CD4-positive, alpha-beta T cell (primary cell): ENCODE data around the gene SLC7A5. TPM values are rescaled to one million over a fixed set of nuclear protein-coding genes. Genes with fewer than 3 reads are reported as not detected.

Source experiments
- ATAC-seq: fragments of 200-7000 bp; cut with Tn5 transposase; one replicate; pipeline ENCODE4 v1.10.0; 2022; ENCODE audit warnings: mild to moderate bottlenecking; ENCODE audit not compliant: poor library complexity
- CTCF ChIA-PET: fragments of 350-600 bp; sonication (Branson Sonifier 250); formaldehyde crosslinking; loops from one replicate; lab custom pipeline; 2021; ENCODE audit warnings: antibody characterized with exemption, inconsistent platforms; lab: Charles Lee
- POLR2A ChIA-PET: fragments of 350-600 bp; sonication (Branson Sonifier 250); formaldehyde crosslinking; loops from one replicate; lab custom pipeline; 2021; ENCODE audit warnings: antibody characterized with exemption, inconsistent platforms; lab: Charles Lee
- DNase-seq, 14 experiments: peaks; one replicate each; pipeline ENCODE4 v3.0.0-alpha.2; 2013 to 2020; ENCODE audit warnings: mixed read lengths in 2 of 14
- H3K27ac ChIP-seq, 2 donors: one replicate each; pipeline versions ENCODE4 v1.5.1 to v1.7.0; 2013; ENCODE audit warnings: low read length in 2 of 2, low read depth in 1 of 2, mild to moderate bottlenecking in 1 of 2
- H3K27me3 ChIP-seq, 2 experiments: 1 replicate in 1 of 2; 2 replicates in 1 of 2; pipeline versions ENCODE4 v1.6.1 to v1.7.0; 2013; ENCODE audit warnings: low read length in 2 of 2, control low read depth in 1 of 2, mild to moderate bottlenecking in 1 of 2, moderate library complexity in 1 of 2; ENCODE audit not compliant: insufficient read depth in 2 of 2, control insufficient read depth in 1 of 2
- H3K36me3 ChIP-seq: one replicate; pipeline ENCODE4 v1.6.1; 2013; ENCODE audit warnings: low read length, control low read depth; ENCODE audit not compliant: insufficient read depth
- H3K4me1 ChIP-seq: one replicate; pipeline ENCODE4 v1.6.1; 2013; ENCODE audit warnings: low read length, control low read depth; ENCODE audit not compliant: insufficient read depth
- H3K4me3 ChIP-seq: one replicate; pipeline ENCODE4 v1.5.1; 2013; ENCODE audit warnings: mild to moderate bottlenecking, low read length, moderate library complexity
- H3K9me3 ChIP-seq, 2 experiments: 1 replicate in 1 of 2; 2 replicates in 1 of 2; pipeline versions ENCODE4 v1.6.1 to v1.7.0; 2013; ENCODE audit warnings: low read length in 2 of 2, mild to moderate bottlenecking in 2 of 2, control low read depth in 1 of 2, moderate library complexity in 1 of 2; ENCODE audit not compliant: control insufficient read depth in 1 of 2, insufficient read depth in 1 of 2
- H3K27ac Mint-ChIP-seq: one replicate; pipeline ENCODE4 v1.8.0; 2020; ENCODE audit warnings: mixed read lengths
- H3K27me3 Mint-ChIP-seq: one replicate; pipeline ENCODE4 v1.8.0; 2021; ENCODE audit warnings: mixed read lengths
- H3K36me3 Mint-ChIP-seq: one replicate; pipeline ENCODE4 v1.8.0; 2021; ENCODE audit warnings: low read depth, mixed read lengths
- H3K4me1 Mint-ChIP-seq: one replicate; pipeline ENCODE4 v1.8.0; 2021; ENCODE audit warnings: low read depth, mixed read lengths
- H3K4me3 Mint-ChIP-seq: one replicate; pipeline ENCODE4 v1.8.0; 2020; ENCODE audit warnings: mild to moderate bottlenecking, mixed read lengths
- H3K9me3 Mint-ChIP-seq: one replicate; pipeline ENCODE4 v1.8.0; 2020; ENCODE audit warnings: mixed read lengths
- intact Hi-C, 2 experiments: fragments of 100-400 bp; cut with DNase I in 1 of 2; cut with micrococcal nuclease in 1 of 2; formaldehyde crosslinking; loops; one replicate each; pipeline versions ENCODE4 v1.15.1 to v1.9.0; 2023 to 2025; cut with DNase I, micrococcal nuclease
- total RNA-seq, 174 experiments: library from RNA in 2 of 174; stranded (reverse) in 2 of 174; gene quantifications; one replicate each; pipeline ENCODE4 v1.2.3 and lab custom pipeline; 2021 to 2026
- TF ChIP-seq, protein P1 (sequence below): fragments of 200-600 bp; IDR thresholded peaks from one replicate; pipeline ENCODE4 v1.8.0; 2022; ENCODE audit warnings: antibody characterized with exemption, mild to moderate bottlenecking

Gene SLC7A5
- total RNA-seq, 2 experiments from 2014 or later, result 80.3 to 85.3 TPM

DNA sequence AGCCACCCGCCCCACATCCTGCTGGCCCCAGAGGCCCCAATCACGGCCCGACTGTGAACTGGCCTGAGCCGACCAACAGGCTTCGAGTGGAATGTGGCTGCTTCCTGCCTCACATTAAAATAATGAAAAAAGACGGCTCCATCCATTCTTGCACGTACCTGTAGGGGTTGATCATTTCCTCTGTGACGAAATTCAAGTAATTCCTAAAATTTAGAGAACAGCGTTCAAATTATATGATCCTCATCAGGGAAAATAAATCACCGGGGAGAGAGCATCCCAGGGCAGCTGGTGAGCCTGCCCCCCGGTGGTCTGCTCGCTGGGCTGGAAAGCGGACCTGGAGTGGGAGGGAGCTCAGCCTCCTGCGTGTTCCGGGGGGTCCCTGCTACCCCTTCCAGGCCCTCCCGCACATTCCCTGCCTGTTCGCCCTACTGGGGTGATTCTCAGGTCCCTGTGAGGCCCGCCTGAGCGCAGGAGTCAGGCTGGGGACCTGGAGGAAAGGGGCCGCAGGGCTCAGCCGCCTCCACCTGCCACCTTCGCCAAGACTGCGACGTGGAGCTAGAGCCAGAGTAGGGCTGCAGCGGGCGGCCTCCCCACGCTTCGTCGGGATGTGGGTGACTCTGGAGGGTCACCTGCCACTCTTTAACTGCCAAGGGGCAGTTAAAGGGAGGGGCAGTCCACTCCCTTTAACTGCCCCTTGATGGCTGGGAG, 28.9 kb downstream of the SLC7A5 start:
- no peak for DNase-seq
- Mint-ChIP-seq H3K36me3 (peaks cover 22% of the 10 kb centered on the region), H3K27ac (no peak overlapping the region), H3K4me1 (peaks cover 6% of the 10 kb centered on the region), H3K4me3 (no peak overlapping the region), H3K9me3 (no peaks in the 10 kb centered on the region), H3K27me3 (no peaks in the 10 kb centered on the region)
- Histone ChIP-seq H3K9me3 (no peaks in the 10 kb centered on the region), H3K4me1 (peaks cover 10% of the 10 kb centered on the region), H3K27ac (no peak overlapping the region), H3K36me3 (peaks cover 42% of the 10 kb centered on the region), H3K27me3 (no peaks in the 10 kb centered on the region), H3K4me3 (no peak overlapping the region)
- TF ChIP-seq, protein P1, sequence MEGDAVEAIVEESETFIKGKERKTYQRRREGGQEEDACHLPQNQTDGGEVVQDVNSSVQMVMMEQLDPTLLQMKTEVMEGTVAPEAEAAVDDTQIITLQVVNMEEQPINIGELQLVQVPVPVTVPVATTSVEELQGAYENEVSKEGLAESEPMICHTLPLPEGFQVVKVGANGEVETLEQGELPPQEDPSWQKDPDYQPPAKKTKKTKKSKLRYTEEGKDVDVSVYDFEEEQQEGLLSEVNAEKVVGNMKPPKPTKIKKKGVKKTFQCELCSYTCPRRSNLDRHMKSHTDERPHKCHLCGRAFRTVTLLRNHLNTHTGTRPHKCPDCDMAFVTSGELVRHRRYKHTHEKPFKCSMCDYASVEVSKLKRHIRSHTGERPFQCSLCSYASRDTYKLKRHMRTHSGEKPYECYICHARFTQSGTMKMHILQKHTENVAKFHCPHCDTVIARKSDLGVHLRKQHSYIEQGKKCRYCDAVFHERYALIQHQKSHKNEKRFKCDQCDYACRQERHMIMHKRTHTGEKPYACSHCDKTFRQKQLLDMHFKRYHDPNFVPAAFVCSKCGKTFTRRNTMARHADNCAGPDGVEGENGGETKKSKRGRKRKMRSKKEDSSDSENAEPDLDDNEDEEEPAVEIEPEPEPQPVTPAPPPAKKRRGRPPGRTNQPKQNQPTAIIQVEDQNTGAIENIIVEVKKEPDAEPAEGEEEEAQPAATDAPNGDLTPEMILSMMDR, result no peak
- CTCF ChIA-PET, result interaction anchor here (1.4 kb wide), 1 partner anchor 61 kb away, joined by 3 read pairs; no protein-coding TSS in a partner anchor
- ATAC-seq, result no peak
- POLR2A ChIA-PET, result no interaction called here
- intact Hi-C loops, result no loop called here

DNA sequence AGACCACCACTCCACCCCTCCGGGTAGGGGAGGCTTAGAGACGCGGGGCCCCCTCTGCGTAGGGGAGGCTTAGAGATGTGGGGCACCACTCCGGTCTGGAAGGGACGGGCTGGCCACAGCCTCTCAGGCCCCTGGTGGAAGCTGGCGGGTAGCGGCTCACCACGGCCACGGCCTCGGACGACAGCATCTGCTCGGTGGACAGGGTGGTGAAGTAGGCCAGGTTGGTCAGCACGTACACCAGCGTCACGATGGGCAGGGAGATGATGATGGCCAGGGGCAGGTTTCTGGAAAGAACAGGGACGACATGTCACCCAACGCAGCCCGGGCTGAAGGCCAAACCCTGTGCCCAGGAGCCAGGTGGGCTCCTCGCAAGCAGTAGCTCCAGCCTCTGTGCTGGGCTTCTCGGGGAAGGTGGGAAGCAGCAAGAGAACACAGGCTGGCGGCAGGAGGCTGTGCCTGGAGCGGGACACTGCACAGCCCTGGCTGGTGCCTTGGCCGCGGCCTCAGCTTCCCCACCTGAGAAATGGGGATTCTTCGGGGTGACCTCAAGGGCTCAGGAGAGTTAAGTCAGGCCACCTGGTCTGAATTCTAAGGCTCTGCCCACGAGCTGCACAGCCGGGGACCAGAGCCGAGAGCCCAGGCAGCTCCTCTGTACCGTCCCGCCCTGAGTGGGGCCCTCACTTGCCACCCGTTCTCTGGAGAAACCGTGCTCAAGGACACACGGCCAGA, 29.6 kb downstream of the SLC7A5 start:
- Mint-ChIP-seq H3K9me3 (no peaks in the 10 kb centered on the region), H3K36me3 (peaks cover 22% of the 10 kb centered on the region), H3K27me3 (no peaks in the 10 kb centered on the region), H3K4me1 (peaks cover 6% of the 10 kb centered on the region), H3K4me3 (no peak overlapping the region), H3K27ac (no peak overlapping the region)
- ATAC-seq, result no peak
- Histone ChIP-seq H3K36me3 (peaks cover 47% of the 10 kb centered on the region), H3K27ac (no peak overlapping the region), H3K9me3 (no peaks in the 10 kb centered on the region), H3K4me1 (peaks cover 10% of the 10 kb centered on the region), H3K4me3 (no peak overlapping the region), H3K27me3 (no peaks in the 10 kb centered on the region)
- CTCF ChIA-PET, result interaction anchor here (1.4 kb wide), 1 partner anchor 61 kb away, joined by 3 read pairs; no protein-coding TSS in a partner anchor
- DNase-seq, result no peak
- POLR2A ChIA-PET, result no interaction called here
- TF ChIP-seq, protein P1, result no peak
- intact Hi-C loops, result no loop called here

DNA sequence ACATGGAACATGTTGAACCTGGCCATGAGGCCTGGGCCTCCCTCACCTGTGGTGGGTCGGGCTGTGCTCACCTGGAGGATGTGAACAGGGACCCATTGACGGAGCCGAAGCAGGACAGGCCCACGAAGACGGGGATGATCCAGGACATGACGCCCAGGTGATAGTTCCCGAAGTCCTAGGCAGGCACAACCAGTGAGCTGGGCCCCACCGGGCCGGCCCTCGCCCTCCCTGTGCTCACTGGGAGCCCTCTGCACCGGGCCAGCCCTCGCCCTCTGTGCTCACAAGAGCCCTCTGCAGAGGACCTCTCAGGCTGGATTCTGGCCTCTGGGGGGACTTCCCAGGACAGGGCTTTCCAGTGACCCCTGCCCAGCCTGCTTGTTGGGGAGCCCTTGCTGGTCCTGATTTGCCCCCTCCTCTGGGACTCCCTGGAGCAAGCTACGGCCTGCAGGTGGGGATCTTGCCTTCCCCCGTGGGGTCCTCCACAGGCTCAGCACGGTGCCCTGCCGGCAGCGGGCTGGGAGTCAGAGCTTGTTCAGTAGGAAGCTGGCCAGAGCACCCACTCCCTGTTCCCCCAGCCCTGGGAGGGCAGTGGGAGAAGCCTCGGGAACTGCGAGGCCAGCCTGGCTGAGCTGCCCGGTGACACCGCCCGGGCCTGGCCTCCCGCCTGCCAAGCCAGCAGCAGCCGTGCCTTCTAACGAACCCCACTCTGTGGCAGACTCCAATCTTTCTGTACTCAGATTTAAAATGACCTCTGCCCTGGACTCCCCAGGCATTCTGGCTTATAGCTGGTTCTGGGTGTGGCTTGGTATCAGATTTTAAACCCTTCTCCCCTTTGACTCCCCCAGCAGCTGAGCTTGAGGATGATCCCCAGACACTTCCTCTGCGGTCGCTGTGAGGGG, 30.4 kb downstream of the SLC7A5 start:
- H3K27me3 Mint-ChIP-seq, result no peaks in the 10 kb centered on the region
- H3K27ac Mint-ChIP-seq, result no peak overlapping the region
- DNase-seq (no peak), ATAC-seq (no peak)
- no peaks in the 10 kb centered on the region for H3K27me3 ChIP-seq
- no peak overlapping the region for H3K4me3 Mint-ChIP-seq
- peaks cover 25% of the 10 kb centered on the region for H3K36me3 Mint-ChIP-seq
- no peaks in the 10 kb centered on the region for H3K9me3 Mint-ChIP-seq
- intact Hi-C loops, result no loop called here
- H3K4me1 Mint-ChIP-seq, result peaks cover 6% of the 10 kb centered on the region
- POLR2A ChIA-PET, result no interaction called here
- peaks cover 53% of the 10 kb centered on the region for H3K36me3 ChIP-seq
- no peaks in the 10 kb centered on the region for H3K9me3 ChIP-seq
- no peak overlapping the region for H3K4me3 ChIP-seq
- TF ChIP-seq, protein P1, result no peak
- no peak overlapping the region for H3K27ac ChIP-seq
- CTCF ChIA-PET, result no interaction called here
- peaks cover 10% of the 10 kb centered on the region for H3K4me1 ChIP-seq
